Mucosa of stomach (tissue), 1 donor: Measurements from ENCODE around the gene RNF26.

ENCODE experiments used
- H3K27me3 ChIP-seq: one replicate; pipeline ENCODE4 v1.7.0; 2013; ENCODE audit warnings: mild to moderate bottlenecking, low read length; ENCODE audit not compliant: control insufficient read depth, insufficient read depth
- H3K36me3 ChIP-seq: one replicate; pipeline ENCODE4 v1.7.0; 2013; ENCODE audit warnings: low read length; ENCODE audit not compliant: control insufficient read depth, insufficient read depth
- H3K4me1 ChIP-seq: one replicate; pipeline ENCODE4 v1.7.0; 2013; ENCODE audit warnings: mild to moderate bottlenecking, low read length; ENCODE audit not compliant: control insufficient read depth, insufficient read depth
- H3K4me3 ChIP-seq: one replicate; pipeline ENCODE4 v1.7.0; 2013; ENCODE audit warnings: low read length
- H3K9ac ChIP-seq: one replicate; pipeline ENCODE4 v1.7.0; 2013; ENCODE audit warnings: mild to moderate bottlenecking, low read length, moderate library complexity
- H3K9me3 ChIP-seq: one replicate; pipeline ENCODE4 v1.7.0; 2013; ENCODE audit warnings: mild to moderate bottlenecking, low read length, moderate library complexity; ENCODE audit not compliant: control insufficient read depth
- donor health status: Pancreatic carcinoma.

RNF26 gene

GRCh38 chr11:119372260-119373058, 38.1 kb downstream of the RNF26 start:
- no peaks in the 10 kb centered on the region for H3K36me3 ChIP-seq
- peaks cover 66% of the 10 kb centered on the region for H3K4me1 ChIP-seq
- no peak overlapping the region for H3K9ac ChIP-seq
- H3K4me3 ChIP-seq = no peak overlapping the region
- no peaks in the 10 kb centered on the region for H3K9me3 ChIP-seq
- no peaks in the 10 kb centered on the region for H3K27me3 ChIP-seq

- no peaks in the 10 kb centered on the region for H3K27me3 ChIP-seq
- H3K4me3 ChIP-seq = no peak overlapping the region
- H3K9ac ChIP-seq = no peak overlapping the region
- peaks cover 58% of the 10 kb centered on the region for H3K4me1 ChIP-seq
- no peaks in the 10 kb centered on the region for H3K9me3 ChIP-seq
- H3K36me3 ChIP-seq = no peaks in the 10 kb centered on the region
Measured at GRCh38 chr11:119373059-119373920, 39.0 kb downstream of the RNF26 start.

- Histone ChIP-seq H3K4me3 (no peak overlapping the region), H3K36me3 (no peaks in the 10 kb centered on the region), H3K9ac (no peak overlapping the region), H3K4me1 (peaks cover 50% of the 10 kb centered on the region), H3K27me3 (no peaks in the 10 kb centered on the region), H3K9me3 (no peaks in the 10 kb centered on the region)
Measured at GRCh38 chr11:119373921-119374631, 39.7 kb downstream of the RNF26 start.

GRCh38 chr11:119374632-119375336, 40.5 kb downstream of the RNF26 start:
- Histone ChIP-seq H3K4me1 (peaks cover 43% of the 10 kb centered on the region), H3K9ac (no peak overlapping the region), H3K4me3 (no peak overlapping the region), H3K27me3 (no peaks in the 10 kb centered on the region), H3K36me3 (no peaks in the 10 kb centered on the region), H3K9me3 (no peaks in the 10 kb centered on the region)

- Histone ChIP-seq H3K4me3 (no peak overlapping the region), H3K9ac (no peak overlapping the region), H3K36me3 (no peaks in the 10 kb centered on the region), H3K27me3 (peaks cover 4% of the 10 kb centered on the region), H3K9me3 (no peaks in the 10 kb centered on the region), H3K4me1 (peaks cover 37% of the 10 kb centered on the region)
Measured at GRCh38 chr11:119375337-119376196, 41.2 kb downstream of the RNF26 start.

- H3K9ac ChIP-seq = no peak overlapping the region
- no peaks in the 10 kb centered on the region for H3K36me3 ChIP-seq
- H3K27me3 ChIP-seq = peaks cover 11% of the 10 kb centered on the region
- H3K9me3 ChIP-seq = no peaks in the 10 kb centered on the region
- H3K4me3 ChIP-seq = no peak overlapping the region
- peaks cover 37% of the 10 kb centered on the region for H3K4me1 ChIP-seq
Measured at GRCh38 chr11:119376197-119376847, 42.0 kb downstream of the RNF26 start.

GRCh38 chr11:119377112-119377901, 43.0 kb downstream of the RNF26 start:
- no peak overlapping the region for H3K9ac ChIP-seq
- H3K27me3 ChIP-seq = peaks cover 12% of the 10 kb centered on the region
- H3K36me3 ChIP-seq = no peaks in the 10 kb centered on the region
- H3K4me1 ChIP-seq = peaks cover 35% of the 10 kb centered on the region
- no peak overlapping the region for H3K4me3 ChIP-seq
- no peaks in the 10 kb centered on the region for H3K9me3 ChIP-seq

GRCh38 chr11:119377961-119378667, 43.8 kb downstream of the RNF26 start:
- peaks cover 12% of the 10 kb centered on the region for H3K27me3 ChIP-seq
- peaks cover 35% of the 10 kb centered on the region for H3K4me1 ChIP-seq
- no peaks in the 10 kb centered on the region for H3K36me3 ChIP-seq
- no peak overlapping the region for H3K4me3 ChIP-seq
- H3K9me3 ChIP-seq = no peaks in the 10 kb centered on the region
- no peak overlapping the region for H3K9ac ChIP-seq

- Histone ChIP-seq H3K27me3 (peaks cover 12% of the 10 kb centered on the region), H3K9ac (no peak overlapping the region), H3K36me3 (no peaks in the 10 kb centered on the region), H3K4me1 (peaks cover 35% of the 10 kb centered on the region), H3K4me3 (no peak overlapping the region), H3K9me3 (no peaks in the 10 kb centered on the region)
Measured at GRCh38 chr11:119378851-119379465, 44.6 kb downstream of the RNF26 start.
